Activated T-helper 17 cell treated with anti-CD3 and anti-CD28 coated beads, Interleukin-2, amount 50 U/mL, for 72 hours (primary cell): ENCODE measurements around the gene CTDSPL. TPM values are rescaled to one million over a fixed set of nuclear protein-coding genes. Genes with fewer than 3 reads are reported as not detected.

ENCODE experiments used
- ATAC-seq: fragments of 150-1000 bp; cut with Tn5 transposase; replicated peaks from 2 replicates; pipeline ENCODE4 v1.10.0; 2021; ENCODE audit warnings: mild to moderate bottlenecking, moderate library complexity
- H3K27ac Mint-ChIP-seq: one replicate; pipeline ENCODE4 v1.8.0; 2022; ENCODE audit warnings: mixed read lengths
- H3K27me3 Mint-ChIP-seq: one replicate; pipeline ENCODE4 v1.8.0; 2022; ENCODE audit warnings: mixed read lengths
- H3K36me3 Mint-ChIP-seq: one replicate; pipeline ENCODE4 v1.8.0; 2022; ENCODE audit warnings: low read depth, mild to moderate bottlenecking, mixed read lengths
- H3K4me1 Mint-ChIP-seq: one replicate; pipeline ENCODE4 v1.8.0; 2022; ENCODE audit warnings: mixed read lengths
- H3K4me3 Mint-ChIP-seq: one replicate; pipeline ENCODE4 v1.8.0; 2022; ENCODE audit warnings: mild to moderate bottlenecking, mixed read lengths
- H3K9me3 Mint-ChIP-seq: one replicate; pipeline ENCODE4 v1.8.0; 2022; ENCODE audit warnings: mixed read lengths
- total RNA-seq, 2 donors: library from RNA; stranded (reverse); gene quantifications; one replicate each; pipeline ENCODE4 v1.2.3, GENCODE V29; 2022

CTDSPL gene
- total RNA-seq, 2 donors from 2014 or later: 1.5 to 2.3 TPM

GRCh38 chr3:37891227-37891626 is 29.5 kb downstream of the CTDSPL start:
- no peak overlapping the region for H3K4me3 Mint-ChIP-seq
- H3K27me3 Mint-ChIP-seq: peaks cover 3% of the 10 kb centered on the region
- H3K27ac Mint-ChIP-seq: no peak overlapping the region
- ATAC-seq: no peak
- no peaks in the 10 kb centered on the region for H3K4me1 Mint-ChIP-seq
- H3K9me3 Mint-ChIP-seq: no peaks in the 10 kb centered on the region
- H3K36me3 Mint-ChIP-seq: no peaks in the 10 kb centered on the region

- Mint-ChIP-seq H3K27ac (no peak overlapping the region), H3K4me3 (no peak overlapping the region), H3K4me1 (no peaks in the 10 kb centered on the region), H3K9me3 (no peaks in the 10 kb centered on the region), H3K27me3 (no peaks in the 10 kb centered on the region), H3K36me3 (no peaks in the 10 kb centered on the region)
- no peak for ATAC-seq
Measured at GRCh38 chr3:37892927-37893600, 31.4 kb downstream of the CTDSPL start.

- Mint-ChIP-seq H3K27ac (no peak overlapping the region), H3K9me3 (no peaks in the 10 kb centered on the region), H3K36me3 (no peaks in the 10 kb centered on the region), H3K4me3 (no peak overlapping the region), H3K4me1 (no peaks in the 10 kb centered on the region), H3K27me3 (no peaks in the 10 kb centered on the region)
- no peak for ATAC-seq
Measured at GRCh38 chr3:37896827-37897226, 35.1 kb downstream of the CTDSPL start.

- no peak for ATAC-seq
- Mint-ChIP-seq H3K27me3 (no peaks in the 10 kb centered on the region), H3K9me3 (no peaks in the 10 kb centered on the region), H3K27ac (no peak overlapping the region), H3K4me1 (peaks cover 5% of the 10 kb centered on the region), H3K4me3 (no peak overlapping the region), H3K36me3 (no peaks in the 10 kb centered on the region)
Measured at GRCh38 chr3:37897763-37898162, 36.1 kb downstream of the CTDSPL start.

- no peak for ATAC-seq
- H3K9me3 Mint-ChIP-seq: no peaks in the 10 kb centered on the region
- H3K27ac Mint-ChIP-seq: no peak overlapping the region
- no peaks in the 10 kb centered on the region for H3K36me3 Mint-ChIP-seq
- peaks cover 8% of the 10 kb centered on the region for H3K4me1 Mint-ChIP-seq
- H3K27me3 Mint-ChIP-seq: no peaks in the 10 kb centered on the region
- H3K4me3 Mint-ChIP-seq: no peak overlapping the region
Measured at GRCh38 chr3:37898424-37898823, 36.7 kb downstream of the CTDSPL start.

- Mint-ChIP-seq H3K27ac (no peak overlapping the region), H3K36me3 (no peaks in the 10 kb centered on the region), H3K27me3 (no peaks in the 10 kb centered on the region), H3K4me3 (no peak overlapping the region), H3K9me3 (no peaks in the 10 kb centered on the region), H3K4me1 (peaks cover 8% of the 10 kb centered on the region)
- ATAC-seq: peak; percentile 75
Measured at GRCh38 chr3:37899101-37899707, 37.5 kb downstream of the CTDSPL start.

GRCh38 chr3:37899711-37900306 is 38.1 kb downstream of the CTDSPL start:
- Mint-ChIP-seq H3K4me1 (peaks cover 8% of the 10 kb centered on the region), H3K36me3 (no peaks in the 10 kb centered on the region), H3K27me3 (no peaks in the 10 kb centered on the region), H3K4me3 (no peak overlapping the region), H3K9me3 (no peaks in the 10 kb centered on the region), H3K27ac (no peak overlapping the region)
- no peak for ATAC-seq

- no peak for ATAC-seq
- Mint-ChIP-seq H3K9me3 (no peaks in the 10 kb centered on the region), H3K4me1 (peaks cover 12% of the 10 kb centered on the region), H3K4me3 (no peak overlapping the region), H3K27ac (no peak overlapping the region), H3K27me3 (no peaks in the 10 kb centered on the region), H3K36me3 (no peaks in the 10 kb centered on the region)
Measured at GRCh38 chr3:37901721-37902120, 40.0 kb downstream of the CTDSPL start.

GRCh38 chr3:37902674-37903073 is 41.0 kb downstream of the CTDSPL start:
- no peaks in the 10 kb centered on the region for H3K36me3 Mint-ChIP-seq
- no peak overlapping the region for H3K4me3 Mint-ChIP-seq
- no peaks in the 10 kb centered on the region for H3K27me3 Mint-ChIP-seq
- peak overlapping the region; percentile 44 for H3K27ac Mint-ChIP-seq
- peak; percentile 31 for ATAC-seq
- no peaks in the 10 kb centered on the region for H3K9me3 Mint-ChIP-seq
- peaks cover 18% of the 10 kb centered on the region for H3K4me1 Mint-ChIP-seq

GRCh38 chr3:37903320-37903719 is 41.6 kb downstream of the CTDSPL start:
- no peak overlapping the region for H3K4me3 Mint-ChIP-seq
- no peaks in the 10 kb centered on the region for H3K36me3 Mint-ChIP-seq
- no peaks in the 10 kb centered on the region for H3K27me3 Mint-ChIP-seq
- peaks cover 22% of the 10 kb centered on the region for H3K4me1 Mint-ChIP-seq
- H3K27ac Mint-ChIP-seq: no peak overlapping the region
- no peak for ATAC-seq
- H3K9me3 Mint-ChIP-seq: no peaks in the 10 kb centered on the region

GRCh38 chr3:37903734-37904133 is 42.1 kb downstream of the CTDSPL start:
- ATAC-seq: no peak
- H3K27me3 Mint-ChIP-seq: no peaks in the 10 kb centered on the region
- no peaks in the 10 kb centered on the region for H3K36me3 Mint-ChIP-seq
- peaks cover 22% of the 10 kb centered on the region for H3K4me1 Mint-ChIP-seq
- no peaks in the 10 kb centered on the region for H3K9me3 Mint-ChIP-seq
- no peak overlapping the region for H3K27ac Mint-ChIP-seq
- no peak overlapping the region for H3K4me3 Mint-ChIP-seq

- no peaks in the 10 kb centered on the region for H3K36me3 Mint-ChIP-seq
- no peaks in the 10 kb centered on the region for H3K9me3 Mint-ChIP-seq
- H3K4me3 Mint-ChIP-seq: no peak overlapping the region
- H3K4me1 Mint-ChIP-seq: peaks cover 22% of the 10 kb centered on the region
- H3K27me3 Mint-ChIP-seq: no peaks in the 10 kb centered on the region
- no peak for ATAC-seq
- H3K27ac Mint-ChIP-seq: no peak overlapping the region
Measured at GRCh38 chr3:37904601-37905000, 42.9 kb downstream of the CTDSPL start.

- Mint-ChIP-seq H3K9me3 (no peaks in the 10 kb centered on the region), H3K27me3 (no peaks in the 10 kb centered on the region), H3K4me1 (peaks cover 22% of the 10 kb centered on the region), H3K27ac (no peak overlapping the region), H3K4me3 (no peak overlapping the region), H3K36me3 (no peaks in the 10 kb centered on the region)
- ATAC-seq: no peak
Measured at GRCh38 chr3:37905346-37905745, 43.7 kb downstream of the CTDSPL start.

- ATAC-seq: no peak
- Mint-ChIP-seq H3K4me3 (no peak overlapping the region), H3K27me3 (no peaks in the 10 kb centered on the region), H3K4me1 (peaks cover 22% of the 10 kb centered on the region), H3K9me3 (no peaks in the 10 kb centered on the region), H3K27ac (no peak overlapping the region), H3K36me3 (no peaks in the 10 kb centered on the region)
Measured at GRCh38 chr3:37905987-37906674, 44.5 kb downstream of the CTDSPL start.
